GM10266 (cell line): Measurements from ENCODE around the gene ZIC4.

Experiments
- DNase-seq: peaks from one replicate; pipeline ENCODE4 v3.0.0; 2012; ENCODE audit errors: extremely low spot score
- TF ChIP-seq, protein P1 (sequence below): IDR thresholded peaks from 2 replicates; pipeline ENCODE4 v1.5.1; 2012; ENCODE audit warnings: mild to moderate bottlenecking, low read depth; ENCODE audit not compliant: control insufficient read depth, insufficient read depth; ENCODE audit errors: missing control alignments

Gene ZIC4

GRCh38 chr3:147387885-147388699, 18.3 kb downstream of the ZIC4 start:
- TF ChIP-seq, protein P1, sequence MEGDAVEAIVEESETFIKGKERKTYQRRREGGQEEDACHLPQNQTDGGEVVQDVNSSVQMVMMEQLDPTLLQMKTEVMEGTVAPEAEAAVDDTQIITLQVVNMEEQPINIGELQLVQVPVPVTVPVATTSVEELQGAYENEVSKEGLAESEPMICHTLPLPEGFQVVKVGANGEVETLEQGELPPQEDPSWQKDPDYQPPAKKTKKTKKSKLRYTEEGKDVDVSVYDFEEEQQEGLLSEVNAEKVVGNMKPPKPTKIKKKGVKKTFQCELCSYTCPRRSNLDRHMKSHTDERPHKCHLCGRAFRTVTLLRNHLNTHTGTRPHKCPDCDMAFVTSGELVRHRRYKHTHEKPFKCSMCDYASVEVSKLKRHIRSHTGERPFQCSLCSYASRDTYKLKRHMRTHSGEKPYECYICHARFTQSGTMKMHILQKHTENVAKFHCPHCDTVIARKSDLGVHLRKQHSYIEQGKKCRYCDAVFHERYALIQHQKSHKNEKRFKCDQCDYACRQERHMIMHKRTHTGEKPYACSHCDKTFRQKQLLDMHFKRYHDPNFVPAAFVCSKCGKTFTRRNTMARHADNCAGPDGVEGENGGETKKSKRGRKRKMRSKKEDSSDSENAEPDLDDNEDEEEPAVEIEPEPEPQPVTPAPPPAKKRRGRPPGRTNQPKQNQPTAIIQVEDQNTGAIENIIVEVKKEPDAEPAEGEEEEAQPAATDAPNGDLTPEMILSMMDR, result no peak
- no peak for DNase-seq

DNA sequence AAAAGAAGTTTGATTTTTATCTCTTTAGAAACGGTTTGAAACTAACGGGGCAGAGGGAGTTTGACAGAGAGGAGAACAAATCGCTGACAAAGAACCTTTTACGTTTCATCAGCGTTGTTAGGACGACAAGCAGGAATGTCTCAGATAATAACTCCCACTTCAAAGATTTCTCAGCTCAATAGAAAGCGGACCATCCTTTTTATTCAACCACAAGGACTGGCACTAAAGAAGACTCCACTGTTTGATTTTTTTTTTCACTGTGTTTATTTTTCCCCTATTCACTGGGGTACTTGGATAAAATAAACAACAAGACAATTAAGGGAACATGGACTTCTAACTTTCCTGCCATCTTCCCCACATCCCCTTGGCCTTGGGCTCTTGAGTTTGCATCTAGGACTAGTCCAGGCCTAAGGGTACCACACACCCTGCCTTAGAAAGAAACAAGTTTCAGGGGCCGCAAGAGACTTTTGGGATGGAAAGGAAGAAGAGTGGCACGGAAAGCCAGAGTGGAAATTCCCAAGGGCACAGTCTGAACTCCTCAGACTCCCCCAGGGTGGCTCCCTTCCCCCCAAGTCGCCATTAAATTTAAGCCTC, 19.0 kb downstream of the ZIC4 start:
- TF ChIP-seq, protein P1, result no peak
- no peak for DNase-seq

DNA sequence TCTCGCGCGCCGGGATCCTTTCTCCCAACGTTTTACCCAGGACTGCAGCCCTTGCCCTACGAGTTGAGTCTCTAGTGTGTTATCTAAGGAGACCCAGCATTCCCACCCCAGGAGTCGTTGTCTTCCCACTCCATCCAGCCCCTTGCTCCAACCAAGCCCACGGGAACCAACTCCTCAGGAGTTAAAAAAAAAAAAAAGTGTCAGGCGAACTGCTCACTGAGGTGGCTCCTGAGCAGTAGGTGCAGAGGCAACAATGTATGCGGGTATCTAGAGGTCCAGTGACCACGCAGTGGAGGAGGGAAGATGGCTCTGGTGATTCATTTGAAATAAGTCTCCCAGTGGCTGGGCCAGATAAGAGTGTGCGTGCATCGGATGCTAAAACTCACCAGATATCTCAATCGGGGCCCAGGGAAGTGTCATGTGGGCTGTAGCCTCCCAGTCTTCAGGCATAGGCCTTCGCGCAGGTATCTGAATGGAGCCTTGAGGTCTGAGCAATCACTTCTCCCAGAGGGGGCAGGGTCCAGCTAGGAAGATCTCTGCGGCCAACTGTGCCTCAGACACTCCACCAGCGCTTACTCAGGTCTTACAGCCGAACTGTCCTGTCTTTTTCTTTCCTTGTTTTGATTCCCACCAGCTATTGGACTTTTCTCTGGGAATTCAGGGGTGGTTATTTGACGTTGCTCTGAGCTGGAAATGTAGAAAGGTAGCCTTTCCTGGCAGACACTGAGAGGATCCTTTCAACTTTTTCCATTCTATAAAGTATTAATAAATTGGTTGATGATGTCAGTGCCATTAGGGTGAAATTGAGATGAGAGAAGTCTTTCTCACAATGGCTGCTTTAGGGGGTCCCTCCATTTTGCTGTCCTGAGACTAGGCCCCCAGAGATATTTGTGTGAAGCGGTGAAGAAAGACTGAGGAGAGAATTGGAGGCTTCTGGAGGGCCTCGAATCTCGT, 21.0 kb downstream of the ZIC4 start:
- TF ChIP-seq, protein P1, result no peak
- no peak for DNase-seq

- TF ChIP-seq, protein P1, result peak; percentile 20
- no peak for DNase-seq
These were observed 21.9 kb downstream of the ZIC4 start for GRCh38 chr3:147384210-147385058.

DNA sequence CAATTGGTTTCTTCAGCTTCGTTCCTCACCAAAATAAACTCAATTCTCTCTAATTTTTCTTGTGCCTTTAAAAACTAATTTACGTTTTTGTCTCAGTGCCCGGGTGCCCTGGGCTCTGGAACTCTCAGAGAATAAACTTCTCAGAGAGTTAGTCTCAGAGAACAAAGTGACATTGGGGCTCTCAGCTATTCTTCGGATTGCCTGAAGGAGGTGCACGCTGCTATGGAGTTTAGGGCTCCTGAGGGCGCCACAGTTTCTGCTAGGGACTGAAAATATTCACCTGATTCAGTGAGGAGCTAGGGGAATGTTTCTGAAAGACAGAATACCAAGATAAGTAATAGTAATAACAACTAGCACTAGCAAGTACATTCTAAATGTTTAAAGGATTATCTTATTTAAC, 22.7 kb downstream of the ZIC4 start:
- TF ChIP-seq, protein P1, result no peak
- no peak for DNase-seq

DNA sequence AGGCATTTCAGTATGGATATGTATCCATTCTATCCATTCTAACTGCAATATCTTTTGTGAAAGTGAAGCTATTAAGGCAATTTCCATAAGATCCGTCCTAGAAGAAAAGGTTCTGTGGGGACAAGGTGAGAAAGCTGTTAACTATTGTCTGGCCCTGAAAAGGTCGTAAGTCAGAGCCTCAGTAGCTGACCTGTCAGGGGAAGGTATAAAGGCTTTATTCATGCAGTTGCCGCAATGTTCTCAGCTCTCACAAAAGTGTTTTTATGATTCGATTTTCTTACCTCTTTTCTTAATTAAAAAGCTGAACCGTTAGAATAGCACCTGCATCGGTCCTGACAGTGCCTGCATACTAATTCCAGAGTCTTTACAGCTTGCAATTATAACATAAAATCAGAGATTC, 24.7 kb downstream of the ZIC4 start:
- DNase-seq, result no peak
- TF ChIP-seq, protein P1, result no peak
